Keratinocyte (primary cell): ENCODE results near the gene NGFR. TPM values are rescaled to one million over a fixed set of nuclear protein-coding genes. Genes with fewer than 3 reads are reported as not detected.

Source experiments
- DNase-seq: peaks from one replicate; pipeline ENCODE4 v3.0.0-alpha.2; 2011; ENCODE audit warnings: low read depth, missing footprints, low spot score
- FAIRE-seq: peaks from 2 replicates; lab custom pipeline; 2011; peaks lifted over from hg19 to GRCh38; lab: Jason Lieb, UNC
- H2AFZ ChIP-seq: 2 replicates; pipeline ENCODE4 v1.6.0; 2012; ENCODE audit warnings: low read length, control low read depth, inconsistent platforms; ENCODE audit not compliant: control insufficient read depth
- H3K27ac ChIP-seq: 2 replicates; pipeline ENCODE4 v1.5.1; 2011; ENCODE audit warnings: low read length; ENCODE audit not compliant: control insufficient read depth, insufficient read depth
- H3K27me3 ChIP-seq: 3 replicates; pipeline ENCODE4 v1.6.0; 2011; ENCODE audit warnings: low read length; ENCODE audit not compliant: control insufficient read depth, insufficient read depth; ENCODE audit errors: extremely low read depth
- H3K36me3 ChIP-seq, 2 experiments: 2 replicates in 1 of 2; 3 replicates in 1 of 2; pipeline ENCODE4 v1.5.1; 2011; ENCODE audit warnings: low read length in 2 of 2, mild to moderate bottlenecking in 1 of 2; ENCODE audit not compliant: control insufficient read depth in 2 of 2, insufficient read depth in 2 of 2; ENCODE audit errors: extremely low read depth in 1 of 2
- H3K4me1 ChIP-seq: 3 replicates; pipeline ENCODE4 v1.5.1; 2011; ENCODE audit warnings: low read length; ENCODE audit not compliant: control insufficient read depth, insufficient read depth; ENCODE audit errors: extremely low read depth
- H3K4me2 ChIP-seq: 3 replicates; pipeline ENCODE4 v1.6.0; 2011; ENCODE audit warnings: low read depth, low read length; ENCODE audit not compliant: control insufficient read depth, insufficient read depth; ENCODE audit errors: extremely low read depth
- H3K4me3 ChIP-seq, 3 experiments: fragments of 200-600 bp in 1 of 3; sonication (generic) in 1 of 3; 2 replicates in 2 of 3; 3 replicates in 1 of 3; pipeline ENCODE4 v1.5.1; 2011 to 2016; ENCODE audit warnings: low read length in 3 of 3, mild to moderate bottlenecking in 3 of 3, control low read depth in 2 of 3, inconsistent platforms in 1 of 3, low read depth in 1 of 3, mixed read lengths in 1 of 3, mixed run types in 1 of 3, moderate library complexity in 1 of 3; ENCODE audit not compliant: control insufficient read depth in 2 of 3, insufficient read depth in 2 of 3; ENCODE audit errors: extremely low read depth in 1 of 3
- H3K79me2 ChIP-seq: 2 replicates; pipeline ENCODE4 v1.6.0; 2012; ENCODE audit warnings: low read length; ENCODE audit not compliant: control insufficient read depth, insufficient read depth
- H3K9ac ChIP-seq: 3 replicates; pipeline ENCODE4 v1.6.0; 2011; ENCODE audit warnings: low read length; ENCODE audit not compliant: control insufficient read depth, insufficient read depth; ENCODE audit errors: extremely low read depth
- H3K9me1 ChIP-seq: 3 replicates; pipeline ENCODE4 v1.6.0; 2011; ENCODE audit warnings: low read length; ENCODE audit not compliant: control insufficient read depth, insufficient read depth; ENCODE audit errors: extremely low read depth
- H3K9me3 ChIP-seq: 2 replicates; pipeline ENCODE4 v1.5.1; 2012; ENCODE audit warnings: low read depth, low read length; ENCODE audit not compliant: control insufficient read depth
- H4K20me1 ChIP-seq: 3 replicates; pipeline ENCODE4 v1.6.0; 2011; ENCODE audit warnings: low read length; ENCODE audit not compliant: control insufficient read depth, insufficient read depth; ENCODE audit errors: extremely low read depth
- CTCF ChIP-seq, 3 experiments: IDR thresholded peaks in 1 of 3; conservative IDR thresholded peaks in 1 of 3; optimal IDR thresholded peaks in 1 of 3; 2 replicates in 2 of 3; 3 replicates in 1 of 3; pipeline versions ENCODE3 to v1.5.1; 2011; ENCODE audit warnings: low read length in 3 of 3, mild to moderate bottlenecking in 3 of 3, moderate library complexity in 2 of 3, control low read depth in 1 of 3, inconsistent platforms in 1 of 3; ENCODE audit not compliant: insufficient read depth in 2 of 3; ENCODE audit errors: extremely low read depth in 1 of 3
- EZH2 ChIP-seq: IDR thresholded peaks from one replicate; pipeline ENCODE4 v1.6.1; 2012; ENCODE audit warnings: inconsistent platforms, mild to moderate bottlenecking, low read length, moderate library complexity
- dilution Hi-C: fragments of 300-500 bp; cut with MboI; formaldehyde crosslinking; loops from one replicate; pipeline ENCODE4 v1.7.0; 2020; ENCODE audit warnings: low sequenced_read_pairs; ENCODE audit not compliant: extremely low pct_ligation_motif_present
- polyA plus RNA-seq, 5 experiments: library from polyadenylated mRNA; depleted of rRNA in 3 of 5; stranded (reverse) in 3 of 5; stranded (forward) in 1 of 5; unstranded in 1 of 5; fragments of >200 nt; gene quantifications; 1 replicate in 1 of 5; 2 replicates in 3 of 5; 3 replicates in 1 of 5; pipeline versions ENCODE4 v1.2.1 to v1.2.3, GENCODE V29; 2011 to 2012; ENCODE audit warnings: missing spikeins in 2 of 5, low read depth in 1 of 5, low replicate concordance in 1 of 5

NGFR gene
- polyA plus RNA-seq, 1 donor (not counting 4 experiments of a cell fraction or from before 2014, with no cell fraction given) = 1.7 TPM

DNA sequence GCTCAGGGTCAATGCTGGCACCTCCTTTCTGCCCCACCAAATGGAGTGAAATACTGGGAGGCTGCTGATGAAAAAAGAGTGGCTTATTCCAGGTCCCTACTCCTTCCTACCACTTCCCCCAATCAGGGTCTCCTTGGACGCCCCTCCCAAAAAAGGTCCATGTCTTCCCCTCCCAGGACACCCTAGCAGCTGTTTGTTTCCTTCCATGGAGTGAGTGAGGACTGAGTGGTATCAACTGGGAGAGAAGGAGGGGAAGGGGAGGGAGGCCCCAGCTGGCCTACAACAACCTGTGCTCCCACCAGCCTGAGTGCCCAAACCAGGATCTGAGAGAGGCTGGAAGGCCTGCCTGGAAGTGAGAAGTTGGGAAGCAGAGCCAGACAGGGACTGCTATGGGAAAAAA lies 28.7 kb upstream of the NGFR start:
- dilution Hi-C loops = no loop called here

DNA sequence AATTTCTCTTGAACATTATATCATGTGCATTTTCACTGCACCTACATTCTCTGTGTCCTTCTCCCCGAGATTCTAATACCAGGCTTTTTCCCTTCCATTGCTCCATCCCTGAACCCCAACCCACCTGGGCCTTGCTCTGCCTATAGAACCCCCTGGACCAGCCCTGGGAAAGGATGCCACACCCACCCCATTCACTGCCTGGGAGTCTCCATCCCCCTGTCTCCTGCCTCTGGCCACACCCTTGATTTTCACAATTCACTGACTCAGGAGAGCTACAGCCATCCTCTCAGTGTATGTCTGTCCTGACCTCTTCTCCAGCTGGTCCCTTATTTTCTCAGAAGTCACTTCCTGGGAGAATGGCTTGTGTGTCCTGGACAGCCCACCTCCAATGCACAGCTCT lies 27.9 kb upstream of the NGFR start:
- no peak overlapping the region for H2AFZ ChIP-seq
- TF ChIP-seq CTCF (optimal IDR thresholded peaks at IDR 0.05 in 1 of 3, IDR thresholded peaks at IDR 0.05 in 1 of 3, conservative IDR thresholded peaks at IDR 0.05 in 1 of 3; ENCODE audit: extremely low read depth in 1 of 3, insufficient read depth in 2 of 3, low read length in 3 of 3) (no peak), EZH2 (no peak)
- no peaks in the 10 kb centered on the region for H3K79me2 ChIP-seq

More for the DNA sequence above, 28.7 kb upstream of the NGFR start:
- DNase-seq (no peak), FAIRE-seq (no peak)
- H3K4me1 ChIP-seq = no peaks in the 10 kb centered on the region
- H3K9ac ChIP-seq = no peak overlapping the region
- H3K36me3 ChIP-seq = no peaks in the 10 kb centered on the region
- H3K79me2 ChIP-seq = no peaks in the 10 kb centered on the region
- H3K27ac ChIP-seq = no peak overlapping the region
- no peak for TF ChIP-seq EZH2
- no peak for TF ChIP-seq CTCF (optimal IDR thresholded peaks at IDR 0.05 in 1 of 3, IDR thresholded peaks at IDR 0.05 in 1 of 3, conservative IDR thresholded peaks at IDR 0.05 in 1 of 3; ENCODE audit: extremely low read depth in 1 of 3, insufficient read depth in 2 of 3, low read length in 3 of 3)
- H4K20me1 ChIP-seq = no peaks in the 10 kb centered on the region
- no peaks in the 10 kb centered on the region for H3K9me1 ChIP-seq
- no peak overlapping the region for H3K4me2 ChIP-seq
- H2AFZ ChIP-seq = no peak overlapping the region
- H3K27me3 ChIP-seq = peaks cover 57% of the 10 kb centered on the region
- H3K4me3 ChIP-seq = no peak overlapping the region
- H3K9me3 ChIP-seq = peaks cover 2% of the 10 kb centered on the region

More for the DNA sequence above, 27.9 kb upstream of the NGFR start:
- H3K9me3 ChIP-seq = peaks cover 2% of the 10 kb centered on the region
- FAIRE-seq = no peak
- no peak for DNase-seq
- H3K27me3 ChIP-seq = peaks cover 64% of the 10 kb centered on the region
- H3K4me3 ChIP-seq = no peak overlapping the region
- no peaks in the 10 kb centered on the region for H3K4me1 ChIP-seq
- H4K20me1 ChIP-seq = no peaks in the 10 kb centered on the region
- dilution Hi-C loops = no loop called here
- no peaks in the 10 kb centered on the region for H3K36me3 ChIP-seq
- no peak overlapping the region for H3K4me2 ChIP-seq
- H3K9ac ChIP-seq = no peak overlapping the region
- no peaks in the 10 kb centered on the region for H3K9me1 ChIP-seq
- H3K27ac ChIP-seq = no peak overlapping the region
